GM12878 (cell line): Measurements from ENCODE around the gene BLCAP. TPM values are rescaled to one million over a fixed set of nuclear protein-coding genes. Genes with fewer than 3 reads are reported as not detected.

Experiments
- ATAC-seq: fragments of 200-7000 bp; cut with Tn5 transposase; 3 replicates; pipeline ENCODE4 v1.9.1; 2020; ENCODE audit warnings: mild to moderate bottlenecking, moderate library complexity
- BruUV-seq: library from RNA; stranded (reverse); fragments of 400-500 nt; replicated peaks from 2 replicates; lab custom pipeline; 2021; lab: Mats Ljungman, UMichigan
- CTCF ChIA-PET: fragments of 300-600 bp; sonication (Branson Sonifier 250); formaldehyde crosslinking; extraction: SDS; loops from one replicate; lab custom pipeline; 2021; ENCODE audit warnings: inconsistent platforms; lab: Yijun Ruan, JAX
- POLR2A ChIA-PET: fragments of 350-600 bp; formaldehyde crosslinking; extraction: SDS; loops from one replicate; lab custom pipeline; 2021; ENCODE audit warnings: inconsistent platforms; lab: Charles Lee
- RAD21 ChIA-PET: fragments of 300-600 bp; sonication (Branson Sonifier 250); formaldehyde crosslinking; loops from one replicate; lab custom pipeline; 2023; ENCODE audit warnings: antibody characterized with exemption; ENCODE audit not compliant: unreplicated experiment; lab: Charles Lee
- SMC1A ChIA-PET: fragments of 300-600 bp; sonication (Branson Sonifier 250); formaldehyde crosslinking; loops from one replicate; lab custom pipeline; 2023; ENCODE audit not compliant: unreplicated experiment, uncharacterized antibody; lab: Charles Lee
- DNase-seq: peaks from one replicate; pipeline ENCODE4 v3.0.0-alpha.2; 2011; ENCODE audit warnings: low read depth, low spot score
- FAIRE-seq: peaks from 3 replicates; lab custom pipeline; 2011; peaks lifted over from hg19 to GRCh38; lab: Jason Lieb, UNC
- H2AFZ ChIP-seq: 2 replicates; pipeline ENCODE4 v1.6.0; 2011; ENCODE audit warnings: low read depth, low read length, control low read depth; ENCODE audit not compliant: control insufficient read depth
- H3K27ac ChIP-seq: 2 replicates; pipeline ENCODE4 v1.5.1; 2011; ENCODE audit warnings: control low read depth; ENCODE audit not compliant: control insufficient read depth, insufficient read depth
- H3K27me3 ChIP-seq, 2 experiments: replicated peaks in 1 of 2; 2 replicates each; pipeline versions ENCODE4 v1.6.0 to v1.6.1; 2011; ENCODE audit warnings: low read length in 1 of 2; ENCODE audit not compliant: control insufficient read depth in 2 of 2, insufficient read depth in 2 of 2
- H3K36me3 ChIP-seq, 2 experiments: 2 replicates each; pipeline ENCODE4 v1.5.1; 2011; ENCODE audit warnings: low read length in 1 of 2; ENCODE audit not compliant: control insufficient read depth in 2 of 2, insufficient read depth in 2 of 2
- H3K4me1 ChIP-seq: 2 replicates; pipeline ENCODE4 v1.6.1; 2011; ENCODE audit warnings: mild to moderate bottlenecking, low read length, moderate library complexity, mixed read lengths; ENCODE audit not compliant: control insufficient read depth, insufficient read depth
- H3K4me2 ChIP-seq: 2 replicates; pipeline ENCODE4 v1.6.0; 2011; ENCODE audit warnings: control low read depth; ENCODE audit not compliant: control insufficient read depth, insufficient read depth
- H3K4me3 ChIP-seq: fragments of 200-600 bp; sonication (generic); 2 replicates; pipeline ENCODE4 v1.5.1; 2016
- H3K79me2 ChIP-seq: 2 replicates; pipeline ENCODE4 v1.6.0; 2011; ENCODE audit warnings: low read length; ENCODE audit not compliant: control insufficient read depth, insufficient read depth
- H3K9ac ChIP-seq: 2 replicates; pipeline ENCODE4 v1.8.0; 2011; ENCODE audit warnings: low read length, control low read depth, mixed read lengths; ENCODE audit not compliant: control insufficient read depth, insufficient read depth
- H3K9me3 ChIP-seq: replicated peaks from 3 replicates; pipeline ENCODE4 v1.5.1; 2011; ENCODE audit warnings: mild to moderate bottlenecking, low read length; ENCODE audit not compliant: control insufficient read depth, insufficient read depth
- H4K20me1 ChIP-seq: 2 replicates; pipeline ENCODE4 v1.6.0; 2011; ENCODE audit not compliant: control insufficient read depth, insufficient read depth
- ATF2 ChIP-seq: IDR thresholded peaks from 2 replicates; pipeline ENCODE4 v1.6.1; 2012; ENCODE audit warnings: low read length, inconsistent platforms
- CTCF ChIP-seq, 3 experiments: IDR thresholded peaks in 2 of 3; conservative IDR thresholded peaks in 1 of 3; 2 replicates each; pipeline ENCODE4 v1.5.1; 2011; ENCODE audit warnings: low read depth in 3 of 3, low read length in 3 of 3, mild to moderate bottlenecking in 3 of 3, control low read depth in 2 of 3, moderate library complexity in 2 of 3, inconsistent platforms in 1 of 3, mixed read lengths in 1 of 3; ENCODE audit not compliant: control insufficient read depth in 2 of 3, insufficient read depth in 1 of 3; ENCODE audit errors: extremely low read depth in 1 of 3
- FOXM1 ChIP-seq: IDR thresholded peaks from 2 replicates; pipeline ENCODE4 v1.6.1; 2012; ENCODE audit warnings: low read depth, mild to moderate bottlenecking, inconsistent platforms, low read length, moderate library complexity
- GATAD2B ChIP-seq: fragments of 450-650 bp; conservative IDR thresholded peaks from 2 replicates; pipeline ENCODE4 v1.6.1; 2017; ENCODE audit warnings: low read depth, mild to moderate bottlenecking, moderate library complexity
- HCFC1 ChIP-seq: fragments of 150-350 bp; IDR thresholded peaks from 2 replicates; pipeline ENCODE4 v1.6.1; 2014; ENCODE audit warnings: low read length
- HDGF ChIP-seq: fragments of 450-650 bp; IDR thresholded peaks from 2 replicates; pipeline ENCODE4 v1.6.1; 2016; ENCODE audit warnings: antibody characterized with exemption
- KAT2A ChIP-seq: conservative IDR thresholded peaks from 2 replicates; pipeline ENCODE4 v1.6.1; 2011; ENCODE audit warnings: low read depth, low read length; ENCODE audit not compliant: control insufficient read depth
- MAX ChIP-seq: IDR thresholded peaks from 2 replicates; pipeline ENCODE4 v1.6.1; 2012; ENCODE audit warnings: low read depth, low read length, improper control_type of control experiment
- NRF1 ChIP-seq: conservative IDR thresholded peaks from 2 replicates; pipeline ENCODE4 v1.6.1; 2011; ENCODE audit warnings: mild to moderate bottlenecking, low read depth, low read length, improper control_type of control experiment
- PAX5 ChIP-seq: IDR thresholded peaks from 2 replicates; pipeline ENCODE4 v1.6.1; 2011; ENCODE audit warnings: low read depth, low read length, borderline replicate concordance
- RELB ChIP-seq: fragments of 450-650 bp; IDR thresholded peaks from 2 replicates; pipeline ENCODE4 v1.6.1; 2017; ENCODE audit warnings: low read depth, mild to moderate bottlenecking, moderate library complexity
- SKIL ChIP-seq: fragments of 450-650 bp; IDR thresholded peaks from 2 replicates; pipeline ENCODE4 v1.6.1; 2017; ENCODE audit warnings: mild to moderate bottlenecking, low read depth, inconsistent platforms; ENCODE audit not compliant: poor library complexity, severe bottlenecking
- TCF3 ChIP-seq: IDR thresholded peaks from 2 replicates; pipeline ENCODE4 v1.6.1; 2012; ENCODE audit warnings: low read depth, mild to moderate bottlenecking, low read length, borderline replicate concordance; ENCODE audit not compliant: insufficient read depth
- ZZZ3 ChIP-seq: IDR thresholded peaks from 2 replicates; pipeline ENCODE4 v1.6.1; 2011; ENCODE audit warnings: low read depth; ENCODE audit not compliant: control insufficient read depth, insufficient read length
- WGBS: methylation state at CpG from one replicate; pipeline ENCODE4 v1.1.6; 2016; ENCODE audit warnings: low lambda C conversion rate; ENCODE audit not compliant: insufficient replicate concordance, insufficient coverage; ENCODE audit errors: missing lambda C conversion rate; 5-methylcytosine and 5-hydroxymethylcytosine counted together
- in situ Hi-C: fragments of 300-500 bp; cut with MboI; formaldehyde crosslinking; loops from 9 replicates; pipeline ENCODE4 v1.14.3; 2018; ENCODE audit warnings: mixed read lengths
- intact Hi-C: fragments of 100-400 bp; cut with micrococcal nuclease; formaldehyde crosslinking; loops from one replicate; pipeline ENCODE4 v1.14.2; 2022; ENCODE audit not compliant: unreplicated experiment
- polyA plus RNA-seq, 11 experiments: library from polyadenylated mRNA; depleted of rRNA in 4 of 11; unstranded in 6 of 11; stranded (reverse) in 5 of 11; fragments of >200 nt; fragmentation: Nextera tagmentation in 4 of 11; fragmentation: Illumina TruSeq in 1 of 11; extraction: Ambion mirVana in 4 of 11; extraction: Trizol in 1 of 11; gene quantifications; 1 replicate in 1 of 11; 2 replicates in 10 of 11; pipeline versions ENCODE4 v1.2.1 to v1.2.3, GENCODE V29; 2011 to 2016; ENCODE audit warnings: inconsistent platforms in 2 of 11, missing spikeins in 2 of 11, low read depth in 1 of 11
- total RNA-seq, 4 experiments: library from RNA; depleted of rRNA in 3 of 4; stranded (reverse); fragments of >200 nt in 3 of 4; fragmentation: Illumina TruSeq in 1 of 4; extraction: Trizol in 1 of 4; gene quantifications; 2 replicates each; pipeline versions ENCODE4 v1.2.1 to v1.2.3, GENCODE V29; 2013 to 2021

The BLCAP gene
- total and polyA plus RNA-seq, 10 of the 15 experiments (the other 5 are each of a cell fraction or from before 2014, with no cell fraction given): 24.6 to 62.3 (median 47.3) TPM

GRCh38 chr20:37475252-37475651 is 52.4 kb downstream of the BLCAP start:
- H3K79me2 ChIP-seq: no peaks in the 10 kb centered on the region
- H3K9ac ChIP-seq: no peak overlapping the region
- no peaks in the 10 kb centered on the region for H4K20me1 ChIP-seq
- H3K4me1 ChIP-seq: no peaks in the 10 kb centered on the region
- intact Hi-C loops (no loop called here), in situ Hi-C loops (no loop called here)
- SMC1A ChIA-PET: no interaction called here
- no peak overlapping the region for H3K27ac ChIP-seq
- TF ChIP-seq SKIL (no peak), GATAD2B (no peak), PAX5 (no peak), CTCF (IDR thresholded peaks at IDR 0.05 in 2 of 3, conservative IDR thresholded peaks at IDR 0.05 in 1 of 3; ENCODE audit: control insufficient read depth in 2 of 3, extremely low read depth in 1 of 3, insufficient read depth in 1 of 3, low read depth in 3 of 3, low read length in 3 of 3) (no peak), ATF2 (no peak), HDGF (no peak), RELB (no peak), ZZZ3 (no peak), TCF3 (no peak), NRF1 (no peak), MAX (no peak), HCFC1 (no peak), KAT2A (no peak), FOXM1 (no peak)
- no peak overlapping the region for H2AFZ ChIP-seq
- CTCF ChIA-PET: no interaction called here
- RAD21 ChIA-PET: no interaction called here
- 19% methylated on average over 5 of the region's 5 CpGs for WGBS
- no peak overlapping the region for H3K4me2 ChIP-seq
- no peaks in the 10 kb centered on the region for H3K36me3 ChIP-seq
- FAIRE-seq (no peak), DNase-seq (no peak), ATAC-seq (no peak)
- no peaks in the 10 kb centered on the region for H3K9me3 ChIP-seq
- no peak overlapping the region for H3K4me3 ChIP-seq
- BruUV-seq: no TSS peak
- H3K27me3 ChIP-seq: no peaks in the 10 kb centered on the region; a peak in 2 of 4 replicates
- POLR2A ChIA-PET: no interaction called here
